Measurements from ENCODE around the gene EGFR. TPM values are rescaled to one million over a fixed set of nuclear protein-coding genes. Genes with fewer than 3 reads are reported as not detected.

The EGFR gene
- total and polyA plus RNA-seq, 11 donors, result 2.3 to 29.6 (median 7.0) TPM

GRCh38 chr7:55100544-55101327, 81.9 kb downstream of the EGFR start:
- no peaks in the 10 kb centered on the region for H3K36me3 ChIP-seq
- no peaks in the 10 kb centered on the region for H3K27me3 ChIP-seq
- H3K4me3 ChIP-seq, result peak overlapping the region in 2 of 12 donors; percentile 2 to 10
- WGBS, 4 donors, result 43 to 51% (median 46%) methylated on average over 20 to 21 of the region's 21 CpGs
- peak; percentile 88 to 97 (median 90) for DNase-seq
- peaks cover 0 to 58% (median 22%) of the 10 kb centered on the region in 12 donors for H3K4me1 ChIP-seq
- H3K9me3 ChIP-seq, result no peaks in the 10 kb centered on the region
- intact Hi-C loops (cut with DNase I), result loop anchor here in 2 of 10 donors (1.0 to 2.0 kb wide), 2 partner anchors 28 to 81 kb away; partner anchors contain the start of gene EGFR (in 1 of the 2)
- peak overlapping the region in 11 of 12 donors; percentile 51 to 89 (median 68) for H3K27ac ChIP-seq
- no peak for TF ChIP-seq POLR2A (IDR thresholded peaks at IDR 0.05)
- no peak for TF ChIP-seq CTCF (IDR thresholded peaks at IDR 0.05)
- ATAC-seq, result peak; percentile 80 to 92 (median 85)

GRCh38 chr7:55101359-55101758, 82.5 kb downstream of the EGFR start:
- H3K4me3 ChIP-seq, result peak overlapping the region in 1 of 12 donors; percentile 2
- 47 to 63% (median 56%) methylated on average over 9 of the region's 9 CpGs for WGBS, 4 donors
- DNase-seq, result no peak
- no peaks in the 10 kb centered on the region for H3K27me3 ChIP-seq
- H3K9me3 ChIP-seq, result no peaks in the 10 kb centered on the region
- H3K4me1 ChIP-seq, result peaks cover 0 to 56% (median 22%) of the 10 kb centered on the region in 12 donors
- H3K36me3 ChIP-seq, result no peaks in the 10 kb centered on the region
- H3K27ac ChIP-seq, result peak overlapping the region in 10 of 12 donors; percentile 62 to 89 (median 71)
- no peak for ATAC-seq
- intact Hi-C loops (cut with DNase I), result loop anchor here in 1 of 10 donors (2.0 kb wide), 1 partner anchor 27 kb away; no protein-coding TSS in a partner anchor
- no peak for TF ChIP-seq POLR2A (IDR thresholded peaks at IDR 0.05)
- no peak for TF ChIP-seq CTCF (IDR thresholded peaks at IDR 0.05)

- 97 to 98% (median 97%) methylated on average over 12 of the region's 12 CpGs for WGBS, 4 donors
- Histone ChIP-seq H3K27me3 (no peaks in the 10 kb centered on the region), H3K27ac (no peak overlapping the region), H3K9me3 (no peaks in the 10 kb centered on the region), H3K36me3 (no peaks in the 10 kb centered on the region), H3K4me1 (peaks cover 0 to 37% (median 19%) of the 10 kb centered on the region in 12 donors), H3K4me3 (no peak overlapping the region)
- no peak for DNase-seq
- intact Hi-C loops (cut with DNase I), result no loop called here
- no peak for ATAC-seq
- TF ChIP-seq CTCF (IDR thresholded peaks at IDR 0.05) (no peak), POLR2A (IDR thresholded peaks at IDR 0.05) (no peak)
Observed at GRCh38 chr7:55104123-55104522, 85.3 kb downstream of the EGFR start.

- H3K27me3 ChIP-seq, result no peaks in the 10 kb centered on the region
- H3K27ac ChIP-seq, result no peak overlapping the region
- TF ChIP-seq CTCF (IDR thresholded peaks at IDR 0.05), result no peak
- TF ChIP-seq POLR2A (IDR thresholded peaks at IDR 0.05), result no peak
- intact Hi-C loops (cut with DNase I), result no loop called here
- WGBS, 4 donors, result 83 to 89% (median 85%) methylated on average over 3 of the region's 3 CpGs
- peaks cover 0 to 33% (median 17%) of the 10 kb centered on the region in 12 donors for H3K4me1 ChIP-seq
- H3K9me3 ChIP-seq, result no peaks in the 10 kb centered on the region
- H3K4me3 ChIP-seq, result no peak overlapping the region
- no peaks in the 10 kb centered on the region for H3K36me3 ChIP-seq
- ATAC-seq (no peak), DNase-seq (no peak)
Observed at GRCh38 chr7:55104712-55105433, 86.1 kb downstream of the EGFR start.

Measured in heart left ventricle (tissue), 16 donors.